Activated T-cell treated with anti-CD3 and anti-CD28 coated beads, Interleukin-2, amount 50 U/mL, for 48 hours (primary cell): ENCODE measurements around the gene DACH1.
"Not testable (repeated sequence)": the region's sequence is repeated elsewhere in the genome, so short reads cannot be mapped to it uniquely, and the experiment has no call there.

Source experiments
- DNase-seq, 2 experiments: peaks; one replicate each; pipeline ENCODE4 v3.0.0-alpha.2; 2020

The DACH1 gene

GRCh38 chr13:71827241-71827640 lies 39.8 kb downstream of the DACH1 start:
- no peak for DNase-seq

- DNase-seq: no peak
Observed at GRCh38 chr13:71820699-71821098, 46.3 kb downstream of the DACH1 start.

- DNase-seq: no peak
Observed at GRCh38 chr13:71817335-71817734, 49.7 kb downstream of the DACH1 start.

GRCh38 chr13:71814806-71815360 lies 52.1 kb downstream of the DACH1 start:
- DNase-seq: no peak

- DNase-seq: no peak
Observed at GRCh38 chr13:71813187-71813586, 53.8 kb downstream of the DACH1 start.

- DNase-seq: no peak
Observed at GRCh38 chr13:71811344-71811743, 55.7 kb downstream of the DACH1 start.

GRCh38 chr13:71808708-71809107 lies 58.3 kb downstream of the DACH1 start:
- DNase-seq: no peak

- no peak for DNase-seq
Observed at GRCh38 chr13:71806886-71807285, 60.1 kb downstream of the DACH1 start.

- no peak for DNase-seq
Observed at GRCh38 chr13:71803066-71803465, 63.9 kb downstream of the DACH1 start.

- no peak for DNase-seq
Observed at GRCh38 chr13:71801781-71802180, 65.2 kb downstream of the DACH1 start.

- no peak for DNase-seq
Observed at GRCh38 chr13:71801165-71801760, 65.7 kb downstream of the DACH1 start.

- no peak for DNase-seq
Observed at GRCh38 chr13:71799324-71799723, 67.7 kb downstream of the DACH1 start.

GRCh38 chr13:71798707-71799106 lies 68.3 kb downstream of the DACH1 start:
- DNase-seq: no peak

GRCh38 chr13:71797517-71797916 lies 69.5 kb downstream of the DACH1 start:
- DNase-seq: no peak

GRCh38 chr13:71789693-71790329 lies 77.2 kb downstream of the DACH1 start:
- no peak for DNase-seq

GRCh38 chr13:71789037-71789436 lies 78.0 kb downstream of the DACH1 start:
- no peak for DNase-seq

GRCh38 chr13:71787414-71787813 lies 79.6 kb downstream of the DACH1 start:
- no peak for DNase-seq

- no peak for DNase-seq
Observed at GRCh38 chr13:71786875-71787274, 80.1 kb downstream of the DACH1 start.

- DNase-seq: no peak
Observed at GRCh38 chr13:71785361-71785760, 81.6 kb downstream of the DACH1 start.

GRCh38 chr13:71780546-71780945 lies 86.5 kb downstream of the DACH1 start:
- DNase-seq: no peak

GRCh38 chr13:71778998-71779397 lies 88.0 kb downstream of the DACH1 start:
- DNase-seq: not testable (repeated sequence)

- DNase-seq: no peak
Observed at GRCh38 chr13:71775966-71776365, 91.0 kb downstream of the DACH1 start.

- no peak for DNase-seq
Observed at GRCh38 chr13:71774863-71775262, 92.1 kb downstream of the DACH1 start.

GRCh38 chr13:71773531-71773930 lies 93.5 kb downstream of the DACH1 start:
- no peak for DNase-seq

GRCh38 chr13:71772361-71772760 lies 94.6 kb downstream of the DACH1 start:
- no peak for DNase-seq
